GM19452 (cell line): ENCODE measurements around the gene SNAPC2.
"Not testable (repeated sequence)": the region's sequence is repeated elsewhere in the genome, so short reads cannot be mapped to it uniquely, and the experiment has no call there.

ENCODE experiments used
- ATAC-seq: cut with Tn5 transposase; IDR thresholded peaks from one replicate; pipeline ENCODE4 v1.9.1; 2021; ENCODE audit not compliant: unreplicated experiment

The SNAPC2 gene

GRCh38 chr19:7921302-7921966, 1.3 kb downstream of the SNAPC2 start:
- ATAC-seq, result no peak

GRCh38 chr19:7921967-7922835, 2.1 kb downstream of the SNAPC2 start:
- ATAC-seq, result no peak

- ATAC-seq, result no peak
Observed at GRCh38 chr19:7922836-7923195, 2.7 kb downstream of the SNAPC2 start.

GRCh38 chr19:7923295-7924191, 3.4 kb downstream of the SNAPC2 start:
- ATAC-seq, result no peak

GRCh38 chr19:7924241-7924640, 4.1 kb downstream of the SNAPC2 start:
- ATAC-seq, result no peak

GRCh38 chr19:7924651-7925170, 4.6 kb downstream of the SNAPC2 start:
- no peak for ATAC-seq

- no peak for ATAC-seq
Observed at GRCh38 chr19:7925171-7925851, 5.2 kb downstream of the SNAPC2 start.

- no peak for ATAC-seq
Observed at GRCh38 chr19:7926021-7926726, 6.0 kb downstream of the SNAPC2 start, which contains the start of gene CTXN1. Gene CTXN1 (minus strand): TSS chr19:7926135. CDS start chr19:7925538, 597 bp downstream.

- no peak for ATAC-seq
Observed at GRCh38 chr19:7926727-7927604, 6.8 kb downstream of the SNAPC2 start.

- no peak for ATAC-seq
Observed at GRCh38 chr19:7927605-7928333, 7.6 kb downstream of the SNAPC2 start.

- no peak for ATAC-seq
Observed at GRCh38 chr19:7928334-7928706, 8.2 kb downstream of the SNAPC2 start.

- ATAC-seq, result no peak
Observed at GRCh38 chr19:7928741-7929701, 8.9 kb downstream of the SNAPC2 start.

- not testable (repeated sequence) for ATAC-seq
Observed at GRCh38 chr19:7930030-7930429, 9.9 kb downstream of the SNAPC2 start.

GRCh38 chr19:7930765-7931164, 10.6 kb downstream of the SNAPC2 start:
- no peak for ATAC-seq

- ATAC-seq, result no peak
Observed at GRCh38 chr19:7931221-7932061, 11.3 kb downstream of the SNAPC2 start.

GRCh38 chr19:7932276-7932929, 12.3 kb downstream of the SNAPC2 start:
- no peak for ATAC-seq
